BJ (cell line): Measurements from ENCODE around the gene KBTBD8. TPM values are rescaled to one million over a fixed set of nuclear protein-coding genes. Genes with fewer than 3 reads are reported as not detected.

ENCODE experiments used
- CTCF ChIA-PET: fragments of 350-600 bp; formaldehyde crosslinking; extraction: SDS; loops from one replicate; lab custom pipeline; 2021; ENCODE audit warnings: antibody characterized with exemption, inconsistent platforms; lab: Yijun Ruan, JAX
- POLR2A ChIA-PET: fragments of 300-600 bp; sonication (Branson Sonifier 250); formaldehyde crosslinking; extraction: SDS; loops from one replicate; lab custom pipeline; 2021; ENCODE audit warnings: antibody characterized with exemption; lab: Charles Lee
- DNase-seq: peaks from one replicate; pipeline ENCODE4 v3.0.0-alpha.2; 2011; ENCODE audit warnings: low read depth
- H3K27me3 ChIP-seq: 2 replicates; pipeline ENCODE4 v1.6.0; 2011; ENCODE audit warnings: low read length; ENCODE audit not compliant: control insufficient read depth, insufficient read depth
- H3K36me3 ChIP-seq: 2 replicates; pipeline ENCODE4 v1.5.1; 2011; ENCODE audit warnings: low read length; ENCODE audit not compliant: control insufficient read depth, insufficient read depth
- H3K4me3 ChIP-seq: 2 replicates; pipeline ENCODE4 v1.5.1; 2011; ENCODE audit warnings: low read depth, mild to moderate bottlenecking, control low read depth, low read length
- CTCF ChIP-seq: IDR thresholded peaks from 2 replicates; pipeline ENCODE4 v1.5.1; 2011; ENCODE audit warnings: low read depth, mild to moderate bottlenecking, control low read depth, inconsistent platforms, low read length, moderate library complexity; ENCODE audit not compliant: insufficient read depth
- polyA plus RNA-seq: library from polyadenylated mRNA; depleted of rRNA; stranded (reverse); fragments of >200 nt; gene quantifications from 2 replicates; pipeline ENCODE4 v1.2.3, GENCODE V29; 2011

The KBTBD8 gene
- polyA plus RNA-seq, 1 experiment = 0.31 TPM

DNA sequence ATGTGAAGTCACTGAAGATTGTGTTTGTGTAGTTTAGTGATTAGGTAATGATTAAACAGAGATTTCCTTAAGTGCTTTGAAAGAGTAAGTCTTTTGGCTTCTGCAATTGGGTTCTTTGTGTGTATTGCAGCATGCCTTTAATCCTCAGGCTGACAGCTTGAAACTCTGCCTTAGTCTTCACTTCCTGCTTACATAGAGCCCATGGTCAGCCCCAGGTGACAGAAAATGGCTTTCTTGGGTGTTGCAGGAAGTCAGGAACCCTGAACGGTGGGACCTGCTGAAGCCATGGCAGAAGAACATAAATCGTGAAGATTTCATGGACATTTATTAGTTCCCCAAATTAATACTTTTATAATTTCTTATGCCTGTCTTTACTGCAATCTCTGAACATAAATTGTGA is 61.3 kb downstream of the KBTBD8 start:
- DNase-seq = no peak
- TF ChIP-seq CTCF = no peak
- CTCF ChIA-PET = no interaction called here
- POLR2A ChIA-PET = no interaction called here
- Histone ChIP-seq H3K27me3 (0 out of 2 replicates have a peak, but pooled peaks cover 1% of the 10 kb centered on the region), H3K36me3 (no peaks in the 10 kb centered on the region), H3K4me3 (no peak overlapping the region)
